HuH-7 (cell line): ENCODE data around the gene OR7C2.

Experiments used
- DNase-seq: peaks from one replicate; pipeline ENCODE4 v3.0.0; 2011; ENCODE audit warnings: low spot score

The OR7C2 gene

DNA sequence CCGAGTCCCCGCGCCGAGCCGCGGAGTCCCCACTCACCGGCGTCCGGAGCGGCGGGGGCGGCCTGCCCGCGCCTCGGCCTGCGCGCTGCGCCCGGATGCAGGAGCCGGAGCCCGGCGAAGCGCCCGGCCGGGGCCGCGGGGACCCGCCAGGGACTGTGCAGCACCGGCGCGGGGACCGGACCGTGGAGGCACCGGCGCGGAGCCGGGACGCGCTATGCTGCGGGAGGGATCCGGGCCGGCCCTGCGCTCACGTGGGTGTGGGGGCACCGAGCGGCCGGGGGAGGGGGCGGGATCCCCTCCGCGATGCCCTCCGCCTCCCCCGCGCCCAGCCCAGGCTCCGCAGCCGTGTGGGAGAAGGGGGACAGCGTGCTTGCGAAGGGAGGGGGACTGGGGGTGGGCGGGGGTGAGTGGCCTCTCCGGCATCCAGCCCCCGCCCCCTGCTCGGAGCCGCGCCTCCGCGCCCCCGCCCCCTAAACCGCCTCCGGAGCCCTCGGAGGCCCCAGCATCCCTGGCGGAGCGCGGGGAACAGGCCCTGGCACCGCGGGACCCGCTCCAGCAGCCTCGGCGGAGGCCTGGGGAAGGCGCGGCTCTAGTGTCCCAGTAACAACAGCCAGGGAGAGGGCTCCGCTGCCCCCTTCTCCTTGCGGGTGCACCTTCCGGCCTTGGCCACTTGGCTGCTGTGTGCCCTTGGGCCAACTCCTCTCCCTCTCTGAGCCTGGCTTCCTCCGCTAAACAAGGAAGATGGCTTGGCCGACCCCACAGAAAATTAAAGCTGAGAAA, 38.4 kb downstream of the OR7C2 start, which contains the start of gene SLC1A6:
TSS of gene SLC1A6 (minus strand) at position 389 of the 780 bp plus-strand sequence. CDS start 6,954 bp downstream, outside the sequence.
- no peak for DNase-seq

DNA sequence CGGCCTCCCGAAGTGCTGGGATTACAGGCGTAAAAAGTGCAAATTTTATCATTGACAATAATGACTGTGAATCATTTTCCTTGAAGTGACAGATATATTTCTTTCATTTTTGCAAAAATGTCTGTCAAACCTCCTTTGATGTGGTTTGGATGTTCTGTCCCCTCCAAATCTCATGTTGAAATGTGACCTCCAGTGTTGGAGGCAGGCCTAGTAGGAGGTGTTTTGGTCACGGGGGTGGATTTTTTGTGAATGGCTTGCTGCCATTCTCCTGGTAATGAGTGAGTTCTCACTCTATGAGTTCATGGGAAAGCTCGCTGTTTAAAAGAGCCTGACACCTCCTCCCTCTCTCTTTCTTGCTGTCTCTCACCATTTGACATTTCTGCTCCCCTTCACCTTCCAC, 43.8 kb downstream of the OR7C2 start:
- no peak for DNase-seq
